SU-DHL-6 (cell line): ENCODE data around the gene GINS1.

ENCODE experiments used
- EZH2phosphoT487 ChIP-seq: fragments of 200-600 bp; sonication (generic), shearing (Covaris generic); conservative IDR thresholded peaks from 2 replicates; pipeline ENCODE4 v1.6.1; 2018; ENCODE audit warnings: mild to moderate bottlenecking, antibody characterized with exemption, low read length, moderate library complexity, mixed read lengths
- TF ChIP-seq, protein P1 (sequence below): fragments of 200-600 bp; sonication (generic); IDR thresholded peaks from one replicate; pipeline ENCODE4 v1.5.1; 2017; ENCODE audit warnings: antibody characterized with exemption, mild to moderate bottlenecking, low read length, moderate library complexity; ENCODE audit not compliant: insufficient read depth, poor library complexity, severe bottlenecking

DNA sequence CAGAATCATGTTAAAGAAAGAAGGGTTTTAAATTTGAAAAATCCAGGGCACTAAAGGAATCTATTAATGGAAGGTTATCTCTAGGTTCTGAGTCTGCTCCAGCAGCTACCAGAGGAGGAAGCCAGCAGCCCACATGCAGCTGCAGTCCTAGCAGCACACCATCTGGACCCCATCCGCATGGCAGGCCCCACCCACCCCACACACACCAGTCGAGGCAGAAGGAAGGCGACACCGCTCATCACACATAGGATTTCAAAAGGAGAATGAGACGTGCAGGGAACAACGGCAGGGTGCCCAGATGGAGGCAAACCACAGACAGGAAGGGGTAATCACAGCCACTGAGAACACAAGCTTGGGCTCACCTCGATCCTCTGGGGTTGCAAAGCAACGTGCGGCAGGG is 78.9 kb downstream of the GINS1 start:
- TF ChIP-seq, protein P1, sequence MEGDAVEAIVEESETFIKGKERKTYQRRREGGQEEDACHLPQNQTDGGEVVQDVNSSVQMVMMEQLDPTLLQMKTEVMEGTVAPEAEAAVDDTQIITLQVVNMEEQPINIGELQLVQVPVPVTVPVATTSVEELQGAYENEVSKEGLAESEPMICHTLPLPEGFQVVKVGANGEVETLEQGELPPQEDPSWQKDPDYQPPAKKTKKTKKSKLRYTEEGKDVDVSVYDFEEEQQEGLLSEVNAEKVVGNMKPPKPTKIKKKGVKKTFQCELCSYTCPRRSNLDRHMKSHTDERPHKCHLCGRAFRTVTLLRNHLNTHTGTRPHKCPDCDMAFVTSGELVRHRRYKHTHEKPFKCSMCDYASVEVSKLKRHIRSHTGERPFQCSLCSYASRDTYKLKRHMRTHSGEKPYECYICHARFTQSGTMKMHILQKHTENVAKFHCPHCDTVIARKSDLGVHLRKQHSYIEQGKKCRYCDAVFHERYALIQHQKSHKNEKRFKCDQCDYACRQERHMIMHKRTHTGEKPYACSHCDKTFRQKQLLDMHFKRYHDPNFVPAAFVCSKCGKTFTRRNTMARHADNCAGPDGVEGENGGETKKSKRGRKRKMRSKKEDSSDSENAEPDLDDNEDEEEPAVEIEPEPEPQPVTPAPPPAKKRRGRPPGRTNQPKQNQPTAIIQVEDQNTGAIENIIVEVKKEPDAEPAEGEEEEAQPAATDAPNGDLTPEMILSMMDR, result no peak
- no peak for TF ChIP-seq EZH2phosphoT487
